Activated naive CD8-positive, alpha-beta T cell treated with anti-CD3 and anti-CD28 coated beads, Interleukin-2, amount 50 U/mL, for 16 hours (primary cell): ENCODE measurements around the gene PTPRN2.

Experiments used
- DNase-seq: peaks from one replicate; pipeline ENCODE4 v3.0.0-alpha.2; 2020; ENCODE audit warnings: low read depth, low spot score

The PTPRN2 gene

GRCh38 chr7:158489462-158490155 is 98.0 kb downstream of the PTPRN2 start:
- no peak for DNase-seq

GRCh38 chr7:158488181-158488971 is 99.2 kb downstream of the PTPRN2 start:
- no peak for DNase-seq

- DNase-seq, result no peak
These were observed 99.9 kb downstream of the PTPRN2 start for GRCh38 chr7:158487631-158488151.

- no peak for DNase-seq
These were observed 100.7 kb downstream of the PTPRN2 start for GRCh38 chr7:158486919-158487318.

GRCh38 chr7:158484801-158485531 is 102.7 kb downstream of the PTPRN2 start:
- DNase-seq, result no peak

- DNase-seq, result no peak
These were observed 105.1 kb downstream of the PTPRN2 start for GRCh38 chr7:158482480-158482879.

- DNase-seq, result no peak
These were observed 108.0 kb downstream of the PTPRN2 start for GRCh38 chr7:158479664-158480025.

- DNase-seq, result no peak
These were observed 108.5 kb downstream of the PTPRN2 start for GRCh38 chr7:158479021-158479663.

GRCh38 chr7:158477866-158478265 is 109.8 kb downstream of the PTPRN2 start:
- no peak for DNase-seq

- DNase-seq, result no peak
These were observed 111.2 kb downstream of the PTPRN2 start for GRCh38 chr7:158476331-158476932.

- DNase-seq, result no peak
These were observed 112.0 kb downstream of the PTPRN2 start for GRCh38 chr7:158475679-158476052.

- DNase-seq, result no peak
These were observed 112.5 kb downstream of the PTPRN2 start for GRCh38 chr7:158475036-158475678.

- DNase-seq, result no peak
These were observed 113.1 kb downstream of the PTPRN2 start for GRCh38 chr7:158474488-158474887.

- DNase-seq, result no peak
These were observed 113.7 kb downstream of the PTPRN2 start for GRCh38 chr7:158473946-158474345.

GRCh38 chr7:158473221-158473620 is 114.4 kb downstream of the PTPRN2 start:
- DNase-seq, result no peak

GRCh38 chr7:158472596-158472995 is 115.0 kb downstream of the PTPRN2 start:
- DNase-seq, result no peak

- DNase-seq, result no peak
These were observed 115.9 kb downstream of the PTPRN2 start for GRCh38 chr7:158471716-158472115.

- DNase-seq, result no peak
These were observed 117.3 kb downstream of the PTPRN2 start for GRCh38 chr7:158470336-158470735.

- DNase-seq, result no peak
These were observed 118.1 kb downstream of the PTPRN2 start for GRCh38 chr7:158469396-158470051.

GRCh38 chr7:158468700-158469296 is 118.8 kb downstream of the PTPRN2 start:
- DNase-seq, result no peak
